SHP77 (cell line): ENCODE measurements around the gene GNB1L.
A peak's percentile ranks its signal among the peaks of the same experiment; 100 is the strongest.

Experiments
- DNase-seq, 2 experiments: peaks; one replicate each; lab custom pipeline; 2025; lab: John Stamatoyannopoulos, UW

Gene GNB1L

DNA sequence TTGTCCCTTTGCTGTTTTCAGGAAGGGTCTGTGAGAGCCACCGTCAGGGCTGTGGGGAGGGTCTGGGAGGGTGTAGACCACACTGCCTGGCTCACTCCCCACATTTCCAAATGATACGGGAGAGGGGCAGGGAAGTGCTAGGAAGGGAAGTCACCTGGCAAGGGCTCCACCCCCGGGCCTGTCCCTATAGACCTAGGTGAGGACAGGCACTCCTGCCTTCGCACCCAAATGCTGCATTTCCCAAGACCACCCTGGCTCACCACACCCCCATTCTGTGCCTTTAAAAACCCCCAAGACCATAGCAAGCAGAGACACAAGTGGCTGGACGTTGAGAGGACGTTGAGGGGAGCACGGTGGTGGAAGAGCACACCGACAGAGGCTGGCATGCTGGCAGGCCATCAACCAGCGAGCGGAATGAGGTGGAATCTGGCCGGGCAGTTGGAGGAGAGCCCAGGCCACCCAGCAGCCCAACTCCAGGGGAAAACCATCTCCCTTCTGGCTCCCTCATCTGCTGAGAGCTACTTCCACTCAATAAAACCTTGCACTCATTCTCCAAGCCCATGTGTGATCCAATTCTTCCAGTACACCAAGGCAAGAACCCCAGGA is 45.7 kb downstream of the GNB1L start:
- no peak for DNase-seq

DNA sequence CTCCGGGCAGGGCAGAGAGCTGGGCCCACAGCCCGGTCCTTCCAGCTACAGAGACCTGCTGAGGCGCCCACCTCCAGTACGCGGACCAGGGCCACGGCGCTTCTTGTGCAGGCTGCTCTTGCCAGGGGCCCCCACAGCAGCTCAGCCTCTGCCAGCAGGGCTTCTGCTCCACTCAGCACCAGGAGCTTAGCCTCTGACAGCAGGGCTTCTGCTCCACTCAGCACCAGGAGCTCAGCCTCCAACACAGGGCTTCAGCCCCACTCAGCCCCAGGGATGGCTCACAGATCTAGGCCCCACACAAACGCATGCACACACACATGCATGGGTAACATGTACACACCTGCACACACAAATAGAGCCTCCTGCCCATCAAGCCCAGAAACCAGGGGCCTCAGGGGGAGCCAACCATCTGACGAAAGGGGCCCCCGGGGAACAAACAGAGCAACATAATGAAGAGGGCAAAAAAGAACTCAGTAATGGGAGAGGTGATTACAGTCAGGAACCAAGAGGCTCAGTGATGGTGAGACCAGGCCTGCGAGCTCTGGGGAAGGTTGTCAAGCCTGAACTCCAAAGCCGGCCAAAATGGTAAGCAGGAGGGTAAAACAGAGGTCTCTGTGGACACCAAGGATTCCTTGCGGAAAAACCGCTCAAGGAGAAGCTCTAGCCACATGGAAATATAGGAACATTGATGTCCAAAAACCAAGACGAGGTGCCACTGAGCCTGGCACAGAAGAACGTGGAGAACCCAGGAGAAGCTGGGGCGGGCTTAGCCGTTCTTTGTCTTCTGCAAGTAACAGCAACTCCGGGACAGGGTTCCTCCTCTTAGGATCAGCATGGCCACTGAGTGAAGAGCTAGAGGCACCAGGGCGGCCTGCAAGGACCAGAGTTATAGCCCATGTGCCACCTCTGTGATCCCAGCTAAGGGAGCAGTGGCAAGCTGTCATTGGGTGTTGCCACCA is 46.5 kb downstream of the GNB1L start:
- DNase-seq, result no peak

GRCh38 chr22:19807161-19807913 is 47.3 kb downstream of the GNB1L start:
- DNase-seq, result no peak

DNA sequence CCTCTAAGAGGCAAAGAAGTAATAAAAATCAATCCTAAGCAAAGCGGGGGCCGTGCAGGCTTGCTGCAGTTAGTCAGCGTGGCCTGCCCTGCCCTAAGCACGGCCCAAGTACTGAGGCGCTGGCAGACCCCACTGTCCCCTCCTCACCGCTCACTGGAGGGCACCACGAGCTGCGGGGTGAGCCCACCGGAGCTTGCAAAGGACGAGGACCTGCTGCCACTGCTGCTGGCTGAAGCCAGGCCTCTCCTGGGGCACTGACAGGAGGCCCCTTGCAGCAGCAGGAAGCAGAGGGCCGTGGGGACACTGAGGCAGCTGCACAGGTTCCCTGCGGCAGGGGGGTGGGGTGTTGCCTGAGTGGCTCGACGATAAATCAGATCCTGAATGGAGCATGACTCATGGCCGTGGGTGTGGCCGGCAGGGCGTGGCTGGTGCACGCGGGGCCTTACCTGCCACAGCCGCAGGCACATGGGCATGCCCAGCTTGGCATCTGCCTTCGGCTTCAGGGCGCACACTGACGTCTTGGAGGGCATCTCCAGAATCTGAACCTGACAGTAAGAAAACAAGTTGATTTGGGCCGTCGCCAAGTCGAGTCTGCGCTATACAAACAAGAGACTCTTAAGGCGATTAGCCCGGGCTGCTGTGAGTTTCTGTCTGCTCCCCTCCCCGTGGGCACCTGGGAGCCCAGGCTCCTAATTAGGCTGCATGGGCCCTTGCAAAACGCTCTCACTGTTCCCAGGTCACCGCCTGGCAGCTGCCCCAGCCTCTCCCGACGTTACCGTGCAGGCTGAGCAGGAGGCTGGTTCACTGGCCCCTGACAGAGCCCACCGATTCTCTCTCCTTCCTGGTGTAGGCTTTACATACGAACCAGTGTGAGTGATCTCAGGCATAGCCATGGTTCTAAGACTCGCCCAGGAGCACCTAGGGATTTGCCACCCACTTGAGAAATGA is 48.2 kb downstream of the GNB1L start:
- DNase-seq, result no peak

DNA sequence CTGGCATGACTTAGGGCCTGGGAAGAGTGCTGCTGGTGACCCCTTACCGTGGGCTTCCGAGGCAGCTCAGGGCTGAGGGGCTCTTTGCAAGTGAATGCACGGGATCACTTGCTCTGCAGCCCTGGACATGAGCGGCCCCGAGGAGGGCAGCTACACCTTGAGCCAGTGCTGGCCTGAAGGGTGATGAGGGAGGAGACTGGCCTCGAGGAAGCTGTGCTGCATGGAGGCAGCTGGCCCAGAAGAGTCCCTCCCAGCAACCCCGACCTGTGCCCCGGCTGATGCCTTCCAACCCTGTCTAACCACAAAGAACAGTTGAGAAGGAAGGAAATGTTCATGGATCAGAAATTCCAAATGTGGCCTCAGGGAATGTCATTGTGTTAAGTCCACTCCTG is 48.9 kb downstream of the GNB1L start:
- no peak for DNase-seq

DNA sequence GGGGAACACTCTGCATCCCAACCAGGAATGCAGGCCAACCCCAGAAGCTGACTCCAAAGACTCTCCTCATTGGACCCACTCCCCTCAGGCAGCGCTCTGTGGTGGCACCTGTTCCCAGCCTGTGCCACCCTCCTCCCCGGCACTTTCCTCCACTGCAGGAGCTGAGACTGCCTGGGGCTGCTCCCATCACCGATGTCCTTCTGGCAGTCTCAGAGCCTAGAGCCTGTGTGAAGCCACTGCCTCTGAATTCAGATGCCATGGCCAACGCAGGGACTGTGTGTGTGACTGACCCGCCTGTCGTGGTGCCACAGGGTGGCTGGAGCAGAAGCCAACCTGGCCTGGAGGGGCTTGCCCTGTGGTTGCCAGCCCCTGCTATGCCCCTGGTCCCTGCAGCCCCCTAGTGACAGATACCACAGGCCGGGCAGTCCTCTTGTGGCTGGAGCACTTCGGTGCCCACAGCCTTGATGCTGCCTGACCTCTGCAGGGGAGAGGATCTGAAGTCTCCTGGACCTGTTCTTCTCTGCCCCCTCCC is 50.9 kb downstream of the GNB1L start:
- no peak for DNase-seq

DNA sequence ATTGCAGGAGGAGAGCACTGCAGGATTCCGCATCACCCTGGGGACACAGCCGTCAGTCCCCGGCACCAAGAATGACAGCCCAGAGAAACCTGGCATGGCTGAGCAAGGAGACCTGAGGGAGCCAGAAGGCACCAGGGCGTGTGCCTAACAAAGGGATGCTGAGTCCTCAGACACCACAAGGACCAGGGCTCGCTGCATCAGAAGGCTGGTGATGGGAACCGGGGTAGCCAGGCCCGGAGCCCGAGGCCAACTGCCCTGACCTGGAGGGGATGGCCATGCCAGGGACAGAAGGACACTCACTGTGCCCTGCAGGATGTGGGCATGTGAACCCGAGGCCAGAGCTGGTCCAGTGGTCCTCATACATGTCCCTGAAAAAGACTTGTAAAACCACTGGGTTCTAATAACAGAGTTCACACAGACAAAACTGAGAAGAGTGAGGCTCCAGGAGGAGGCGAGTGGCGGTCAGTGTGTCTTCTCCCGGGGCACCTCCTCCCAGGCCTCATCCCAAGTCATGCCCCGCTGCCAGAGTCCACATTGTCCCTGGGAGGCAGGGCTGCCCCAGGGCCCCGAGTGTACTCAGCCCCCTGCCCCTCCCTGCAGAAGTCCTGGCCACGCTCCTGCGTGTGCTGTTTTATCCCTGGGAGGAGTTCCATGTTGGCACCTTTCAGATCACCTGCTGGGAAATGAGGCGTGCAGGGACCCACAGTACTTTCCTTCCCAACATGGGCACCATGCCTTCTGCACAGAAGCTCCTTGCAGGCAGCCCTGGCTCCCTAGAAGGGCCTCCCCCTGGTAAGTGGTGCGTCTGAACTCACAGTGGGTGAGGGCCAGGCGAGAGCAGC is 51.6 kb downstream of the GNB1L start:
- DNase-seq, result no peak

DNA sequence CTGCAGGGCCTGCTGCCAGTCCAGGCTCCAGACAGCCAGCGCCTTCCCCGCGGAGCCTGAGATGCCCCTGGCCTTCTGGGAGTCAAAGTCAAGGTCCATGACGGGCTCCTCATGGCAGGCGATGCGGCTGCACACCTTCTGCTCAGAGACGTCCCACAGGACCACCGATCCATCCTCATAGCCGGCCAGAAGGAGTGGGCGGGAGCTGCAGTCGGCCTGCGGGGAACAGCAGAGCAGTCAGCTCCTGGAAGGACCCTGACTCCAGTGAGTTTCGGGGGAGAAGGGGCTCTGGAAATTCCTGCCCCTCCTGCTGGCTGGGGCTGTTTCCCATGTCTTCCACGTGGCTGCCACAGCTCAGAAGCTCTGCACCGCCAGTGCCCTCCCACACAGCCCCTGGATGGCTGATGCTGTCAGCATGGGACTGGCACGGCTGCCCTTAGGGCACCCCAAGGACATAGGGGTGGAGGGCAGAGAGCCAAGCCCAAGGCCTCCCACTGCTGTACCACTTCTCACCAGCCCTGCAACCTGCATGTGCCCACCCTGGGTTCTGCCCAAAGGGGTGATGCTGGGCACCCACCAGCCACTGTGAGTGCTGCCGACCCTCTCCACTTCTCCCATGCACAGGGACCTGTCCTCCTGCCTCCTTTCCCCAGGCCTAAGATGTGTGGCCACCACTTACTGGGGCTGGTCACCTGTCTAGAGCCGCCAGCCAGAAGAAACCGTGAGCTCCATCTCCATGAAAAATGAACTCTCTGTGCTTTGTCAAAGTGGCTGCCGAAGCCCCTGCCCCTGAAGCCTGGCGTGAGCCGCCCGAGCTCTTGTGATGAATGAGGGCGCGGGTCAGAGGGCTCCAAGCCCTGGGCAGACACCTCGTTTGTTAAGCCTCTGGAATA is 52.4 kb downstream of the GNB1L start:
- no peak for DNase-seq

GRCh38 chr22:19801340-19802000 is 53.2 kb downstream of the GNB1L start:
- no peak for DNase-seq

GRCh38 chr22:19800761-19801244 is 53.9 kb downstream of the GNB1L start:
- peak in 1 of 2 experiments; percentile 14 for DNase-seq

DNA sequence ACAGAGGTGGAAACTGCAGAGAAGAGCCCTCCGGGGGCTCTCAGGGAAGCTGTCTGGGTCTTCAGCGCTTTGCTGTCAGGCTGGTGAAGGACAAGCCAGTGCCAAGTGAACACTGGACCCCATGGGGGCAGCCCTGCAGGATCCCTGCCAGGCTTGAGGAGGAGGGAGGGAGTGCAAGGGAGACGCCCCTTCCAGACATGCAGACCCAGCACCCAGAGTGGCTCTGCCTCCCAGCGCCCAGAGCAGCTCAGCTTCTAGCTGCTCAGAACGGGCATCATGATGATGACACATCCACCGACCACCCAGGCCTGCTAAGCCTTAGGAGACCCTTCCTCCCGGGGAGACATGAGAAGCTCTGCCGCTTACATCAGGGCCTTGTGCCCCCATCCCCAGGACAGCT is 54.4 kb downstream of the GNB1L start:
- no peak for DNase-seq

- DNase-seq, result no peak
These were observed 55.1 kb downstream of the GNB1L start for GRCh38 chr22:19799322-19800190.

DNA sequence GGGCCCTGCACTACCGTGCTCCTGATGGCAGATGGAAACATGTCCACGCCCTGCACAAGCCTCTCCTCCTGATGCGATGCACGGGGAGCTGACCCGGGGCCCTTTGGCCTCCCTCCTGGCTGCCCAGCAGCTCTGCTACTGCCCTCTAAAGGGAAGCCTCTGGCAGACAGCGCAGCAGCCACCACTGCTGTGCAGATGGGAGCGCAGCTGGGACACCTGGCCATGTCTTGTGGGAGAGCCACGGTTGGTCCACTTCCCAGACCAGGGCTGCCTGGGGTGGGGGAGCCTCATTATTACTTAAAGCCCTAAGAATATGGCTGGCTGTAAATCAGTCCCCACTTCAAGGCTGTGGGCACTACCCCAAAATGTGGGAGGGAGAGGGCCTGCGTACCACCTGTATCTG is 55.8 kb downstream of the GNB1L start:
- DNase-seq, result no peak

- no peak for DNase-seq
These were observed 56.5 kb downstream of the GNB1L start for GRCh38 chr22:19798003-19798665.

- DNase-seq, result no peak
These were observed 57.3 kb downstream of the GNB1L start for GRCh38 chr22:19797086-19798002.

DNA sequence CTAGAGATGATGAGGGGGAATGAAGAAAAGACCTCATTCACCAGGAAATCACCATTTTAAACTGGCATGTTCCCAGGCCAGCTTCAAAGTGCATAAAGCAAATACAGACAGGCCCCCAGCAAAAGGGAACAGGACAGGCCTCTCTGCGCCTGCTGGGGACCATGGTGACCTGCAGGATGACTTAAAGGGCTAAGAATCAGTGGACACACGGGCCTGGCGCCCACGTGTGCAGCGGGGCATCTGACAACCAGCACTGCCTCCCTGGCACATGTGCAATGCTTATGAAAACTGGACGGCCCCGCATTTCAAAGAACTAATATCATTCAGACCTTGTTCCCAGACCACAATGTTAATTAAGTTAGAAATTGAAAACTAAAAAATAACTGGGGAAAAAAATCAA is 58.5 kb downstream of the GNB1L start:
- no peak for DNase-seq
